ENCODE data around the gene DNHD1.

Gene DNHD1, protein sequence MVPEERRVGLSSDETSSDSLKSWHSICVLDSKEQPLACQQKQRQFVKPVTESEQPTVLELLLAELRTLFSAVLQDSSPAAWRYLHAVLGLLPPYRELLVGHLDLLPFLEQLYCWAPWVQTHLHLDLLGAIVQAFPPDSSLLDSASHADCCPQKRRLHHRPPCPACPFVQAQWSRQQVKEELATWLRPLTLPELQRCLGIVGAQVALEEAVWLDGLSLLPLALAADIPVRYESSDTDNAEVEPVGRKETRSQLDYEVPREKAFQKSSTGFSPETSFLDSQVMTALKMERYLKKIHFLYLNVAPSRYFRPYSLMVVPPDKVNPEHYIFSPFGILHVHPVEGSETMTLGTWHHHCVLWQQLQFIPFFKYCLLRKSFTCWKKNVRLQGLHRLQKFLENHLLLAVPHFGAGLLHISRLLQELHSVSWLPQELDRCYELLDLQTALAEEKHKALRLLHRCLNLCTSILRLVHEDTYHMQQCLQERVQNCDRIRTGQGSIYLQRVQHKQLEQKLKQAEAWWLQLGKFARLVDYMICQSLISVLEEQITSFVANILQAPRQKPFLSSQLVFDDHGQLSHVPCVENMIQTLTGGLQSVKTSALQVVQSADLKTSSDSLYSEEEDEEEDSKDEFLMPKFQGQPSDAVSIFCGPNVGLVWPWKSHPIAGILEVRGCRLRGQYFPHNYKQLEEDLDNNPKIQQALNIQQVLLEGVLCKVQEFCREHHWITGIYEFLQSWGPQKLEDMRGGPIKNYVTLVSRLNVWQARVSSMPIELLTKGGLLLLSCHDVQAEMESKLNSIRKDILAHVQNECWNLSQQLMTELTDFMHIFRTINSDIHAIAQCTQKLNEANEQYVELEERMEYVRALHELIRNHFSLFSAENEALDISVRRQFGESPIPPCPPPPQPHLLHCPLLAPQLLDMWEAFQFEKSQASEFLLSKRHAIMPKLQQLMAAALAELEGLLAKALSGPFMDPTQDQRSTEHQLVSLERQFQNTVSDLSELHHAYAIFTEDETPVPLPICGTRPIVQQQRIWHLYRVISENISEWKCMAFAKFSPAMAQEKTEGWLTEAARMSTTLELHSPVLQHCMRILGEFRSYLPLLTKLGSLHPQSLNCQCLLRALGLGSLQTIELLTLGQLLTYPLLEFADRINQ (N-terminal part only)

DNA sequence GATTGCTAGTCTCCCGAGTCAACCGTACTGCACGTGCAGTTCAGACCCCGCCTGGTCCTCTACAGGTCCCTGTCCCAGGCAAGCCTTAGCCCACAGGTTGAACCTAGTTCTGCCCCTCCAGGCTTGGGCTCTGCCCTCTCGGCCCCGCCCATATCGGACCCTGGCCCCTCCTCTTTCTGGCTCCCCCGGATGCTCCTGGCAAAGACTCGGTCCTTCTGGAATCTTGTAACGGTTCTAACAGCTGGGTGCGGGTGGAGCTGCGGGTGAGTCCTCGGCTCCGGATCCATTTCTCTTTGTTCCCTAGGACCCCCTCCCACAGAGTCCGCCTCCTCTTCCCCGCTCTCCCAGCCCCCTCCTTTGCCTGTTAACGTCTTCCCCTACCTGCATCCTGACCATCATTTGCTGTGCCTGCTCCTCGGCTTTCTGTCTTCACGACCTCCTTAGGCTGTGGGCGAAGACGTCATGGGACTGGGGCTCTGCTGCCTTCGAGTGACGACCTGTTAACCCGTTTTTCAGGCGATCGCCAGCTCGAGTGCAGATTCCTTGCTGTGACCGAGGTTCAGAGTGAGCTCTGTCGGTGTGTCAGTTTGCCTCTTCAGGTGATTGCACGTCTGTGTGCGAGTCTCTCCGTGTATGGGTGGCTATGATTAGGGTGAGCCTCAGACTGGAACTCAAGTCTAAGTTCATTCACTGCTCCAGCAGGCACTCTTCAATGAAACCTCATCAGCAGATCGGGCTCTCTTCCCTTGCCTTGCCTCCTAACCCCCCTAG, at the start of gene DNHD1:
DNHD1 (plus strand) TSS at position 212 of the 771 bp plus-strand sequence. CDS start 936 bp downstream, outside the sequence.
- no peak for DNase-seq (ENCODE audit: low spot score)

DNA sequence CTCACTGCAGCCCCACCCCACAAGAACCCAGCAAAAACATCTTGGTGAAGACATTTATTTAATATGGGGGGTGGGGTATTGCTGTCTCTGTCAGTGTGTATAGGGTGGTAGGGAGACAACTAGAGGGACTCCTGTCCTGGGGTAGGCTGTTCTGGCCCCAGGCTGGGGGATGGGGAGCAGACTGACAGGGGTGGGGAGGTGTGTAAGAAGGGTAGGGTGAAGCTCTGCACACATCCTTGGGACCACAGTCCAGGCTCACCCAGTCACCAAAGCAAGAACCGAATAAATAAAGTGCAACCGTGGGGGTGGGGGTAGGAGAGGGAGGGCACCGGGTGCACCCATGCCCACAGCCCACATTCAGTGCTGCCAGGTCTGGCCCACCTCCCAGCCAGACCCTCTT, 48.5 kb upstream of the DNHD1 start:
- DNase-seq (ENCODE audit: low spot score) = no peak

DNA sequence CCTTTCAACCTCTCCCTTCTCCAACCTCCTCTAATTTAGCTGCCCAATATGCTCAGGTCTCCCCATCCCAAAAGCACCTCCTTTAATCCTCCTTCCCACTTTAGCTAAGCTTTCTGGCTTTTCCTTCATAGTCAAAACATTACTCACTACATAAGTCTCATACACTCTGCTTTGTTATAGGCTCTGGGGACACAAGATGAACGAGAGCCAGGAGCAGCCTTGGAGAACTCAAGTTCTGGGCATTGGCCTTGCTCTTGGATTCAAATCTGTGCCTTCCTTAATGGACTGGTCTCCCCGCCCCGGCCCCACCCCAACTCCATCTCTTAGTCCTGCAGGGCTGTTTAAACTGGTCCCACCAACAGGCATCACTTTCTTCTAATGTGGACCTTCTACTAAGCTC, 44.9 kb upstream of the DNHD1 start:
- DNase-seq (ENCODE audit: low spot score) = no peak

DNA sequence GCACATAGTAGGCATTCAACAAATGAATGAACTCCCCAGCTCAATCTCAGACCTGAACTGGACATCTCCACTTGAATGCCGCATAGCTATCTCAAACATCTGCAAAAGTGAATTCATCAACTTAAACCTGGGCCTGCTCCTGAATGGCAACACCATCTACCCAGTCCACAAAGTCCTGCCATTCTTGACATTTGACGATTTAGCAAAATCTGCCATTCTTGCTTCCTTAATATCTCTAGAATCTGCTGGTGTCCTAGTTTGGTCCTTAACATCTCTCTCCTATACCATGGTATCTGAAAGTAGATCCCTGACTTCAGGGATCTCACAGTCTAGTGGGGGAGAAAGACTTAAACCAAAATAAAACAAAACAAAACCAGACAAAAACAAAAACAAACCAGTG, 43.9 kb upstream of the DNHD1 start:
- no peak for DNase-seq (ENCODE audit: low spot score)

DNA sequence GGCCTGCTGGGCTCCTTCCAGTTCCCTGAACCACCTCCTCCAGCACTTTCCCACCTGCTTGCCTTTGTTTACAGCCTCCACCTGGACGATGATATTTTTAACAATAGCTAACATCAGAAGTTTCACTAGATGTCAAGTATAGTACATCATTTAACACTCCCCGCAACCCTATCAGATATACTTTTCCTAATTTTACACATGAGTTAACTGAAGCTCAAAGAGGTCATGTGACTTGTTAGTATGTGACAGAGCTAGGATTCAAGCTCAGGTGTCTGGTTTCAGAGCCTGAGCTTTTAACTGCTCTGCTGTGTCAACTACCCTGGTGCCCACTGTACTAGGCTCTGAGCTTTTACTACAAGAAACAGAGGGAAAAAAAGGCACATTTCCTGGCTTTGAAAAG, 42.0 kb upstream of the DNHD1 start:
- no peak for DNase-seq (ENCODE audit: low spot score)

DNA sequence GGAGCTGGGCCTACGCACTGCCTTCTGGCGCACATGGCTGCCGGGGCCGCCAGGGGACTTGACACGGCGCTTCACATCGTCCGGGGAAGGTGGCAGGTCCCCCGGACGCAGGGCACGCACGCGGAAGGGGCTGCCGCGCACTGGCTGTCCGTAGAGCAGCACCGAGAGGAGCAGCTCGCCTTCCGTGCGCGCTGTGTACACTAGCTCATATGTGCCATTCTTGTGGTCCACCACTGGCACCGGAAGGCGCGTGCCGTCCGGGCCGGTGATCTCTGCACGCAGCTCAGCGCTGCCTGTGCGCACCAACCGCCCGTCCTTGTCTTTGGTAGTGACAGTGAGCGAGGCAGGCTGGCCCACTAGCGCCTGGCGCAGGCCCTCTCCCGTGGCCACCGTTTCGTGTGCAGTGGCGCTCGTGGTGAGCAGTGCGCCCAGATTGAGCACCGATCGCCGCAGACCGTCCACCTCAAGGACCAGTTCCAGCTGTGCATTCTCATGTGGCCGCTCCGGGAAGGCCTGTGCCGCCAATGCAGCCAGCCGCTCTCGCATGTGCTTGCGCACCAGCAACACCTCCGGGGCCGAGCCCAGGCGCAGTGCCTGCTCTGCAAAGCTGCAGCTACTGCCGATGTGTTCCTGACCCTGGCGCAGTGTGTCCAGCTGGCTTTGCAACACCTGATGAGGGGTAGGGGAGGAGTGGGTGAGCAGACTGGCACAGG, 40.6 kb upstream of the DNHD1 start:
- DNase-seq (ENCODE audit: low spot score) = no peak

DNA sequence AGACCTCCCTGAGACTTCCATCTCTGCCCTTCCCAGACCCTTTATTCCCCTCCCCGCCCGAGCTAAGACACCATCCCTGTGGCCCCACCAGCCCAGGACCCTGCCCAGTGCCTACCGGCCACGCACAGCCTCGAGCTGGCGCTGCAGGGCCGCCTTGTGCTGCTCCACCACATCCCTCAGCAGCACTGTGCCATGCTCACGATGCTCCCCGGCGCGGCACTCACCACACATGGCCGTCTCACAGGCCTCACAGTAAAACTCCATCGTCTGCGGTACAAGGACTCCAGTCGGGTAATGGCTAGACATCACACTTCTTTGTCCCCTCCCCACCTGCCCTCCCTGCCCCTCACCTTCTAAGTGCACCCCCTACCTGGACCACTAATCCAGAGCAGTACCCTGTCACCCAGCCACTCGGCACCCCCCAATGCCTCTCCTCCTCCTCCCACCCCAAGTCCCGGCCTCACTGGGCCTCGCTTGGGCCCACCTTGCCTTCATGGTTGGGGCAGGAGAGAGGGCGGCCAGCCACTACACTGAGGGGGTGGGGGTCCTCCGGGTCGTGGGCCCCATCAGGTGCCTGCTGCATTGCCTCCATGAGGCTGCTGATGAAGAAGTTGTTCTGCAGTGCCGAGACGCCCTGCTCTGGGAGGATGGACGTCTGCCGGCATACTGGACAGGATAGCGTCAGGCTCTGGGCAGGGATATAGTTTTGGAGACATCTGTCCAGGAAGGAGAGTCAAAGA, 39.3 kb upstream of the DNHD1 start:
- no peak for DNase-seq (ENCODE audit: low spot score)

DNA sequence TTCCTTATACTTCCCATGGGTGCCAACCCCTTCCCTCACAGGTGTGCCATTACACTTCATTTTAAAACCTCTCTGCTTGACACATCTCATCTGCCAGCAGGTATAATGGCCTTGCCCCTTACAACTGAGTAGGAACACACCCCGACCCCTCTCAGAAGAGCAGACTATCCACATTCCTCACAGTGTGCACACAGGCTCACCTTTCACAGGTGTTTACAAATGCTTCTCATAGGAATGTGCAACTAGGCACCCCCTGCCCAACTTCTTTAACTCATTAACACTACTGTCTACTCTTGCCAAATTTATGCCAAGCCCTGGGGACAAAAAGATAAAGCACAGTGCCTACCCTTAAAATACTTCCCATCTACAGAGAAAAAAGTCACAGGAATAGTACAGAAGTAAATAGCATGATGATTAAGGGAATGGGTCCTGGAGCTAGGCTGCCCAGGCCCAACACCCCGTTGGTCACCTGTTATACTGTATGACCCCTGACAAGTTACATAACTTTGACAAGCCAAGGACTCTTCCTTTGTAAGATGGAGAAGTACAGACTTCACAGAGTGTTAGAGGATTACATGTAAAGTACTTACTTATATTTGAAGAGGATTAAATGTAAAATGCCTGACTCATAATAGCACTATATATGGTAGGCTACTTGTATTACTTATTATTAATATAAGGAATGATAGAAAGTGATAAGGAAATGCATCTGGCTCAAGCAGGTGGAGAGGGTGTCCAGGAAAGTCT, 38.6 kb upstream of the DNHD1 start:
- DNase-seq (ENCODE audit: low spot score) = no peak

DNA sequence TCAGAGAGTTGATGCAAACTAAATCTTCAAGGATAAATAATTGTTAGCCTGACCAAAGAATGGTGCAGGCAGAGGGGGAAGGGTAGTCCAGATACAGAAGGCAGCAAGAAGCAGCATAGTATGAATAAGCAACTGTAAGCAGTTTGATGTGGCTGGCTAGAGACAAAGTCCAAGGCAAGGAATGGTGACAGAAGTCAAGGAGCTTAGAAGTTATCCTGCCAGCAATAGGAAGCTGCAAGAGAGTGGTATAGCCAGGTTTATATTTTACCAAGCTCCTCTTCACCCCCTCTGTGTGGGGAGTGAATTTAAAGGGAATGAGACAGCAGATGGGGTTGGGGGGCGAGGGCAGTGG, 38.0 kb upstream of the DNHD1 start:
- DNase-seq (ENCODE audit: low spot score) = no peak

DNA sequence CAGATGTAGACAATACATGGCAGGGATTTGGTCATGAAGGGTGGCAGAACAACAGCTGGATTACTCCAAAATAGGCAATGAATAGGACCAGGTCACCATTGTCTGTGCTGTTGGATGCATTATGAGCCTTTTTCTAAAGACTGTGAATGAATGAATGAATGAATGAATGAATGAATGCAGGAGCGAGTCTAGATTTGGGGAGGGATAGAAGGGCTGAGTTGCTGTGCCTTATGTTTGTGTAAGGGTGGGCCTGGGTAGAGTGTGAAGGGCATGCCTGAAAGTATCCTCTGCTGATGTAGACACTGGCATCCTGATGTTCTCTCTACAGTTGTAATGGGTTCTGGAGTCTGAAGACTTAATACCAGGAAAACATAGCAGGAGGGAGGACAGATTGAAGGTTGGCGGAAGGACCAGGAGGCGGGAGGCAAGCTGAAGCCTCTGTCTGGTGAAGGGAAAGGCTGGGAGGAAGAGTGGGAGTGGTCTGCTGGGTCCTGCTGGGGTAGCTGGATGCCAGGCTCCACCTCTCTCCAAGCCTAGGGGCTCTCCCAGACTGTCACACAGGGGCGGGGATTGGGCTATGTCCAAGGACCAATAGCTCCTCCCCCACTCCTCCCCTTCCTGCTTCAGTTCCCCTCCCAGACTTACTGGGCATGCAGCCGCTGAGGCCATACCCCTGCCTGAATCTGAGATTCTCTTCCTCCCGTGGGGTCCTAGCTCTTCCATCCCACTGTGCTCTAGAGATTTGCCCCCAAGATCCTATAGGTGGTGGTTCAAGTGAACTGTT, 28.2 kb upstream of the DNHD1 start:
- no peak for DNase-seq (ENCODE audit: low spot score)

DNA sequence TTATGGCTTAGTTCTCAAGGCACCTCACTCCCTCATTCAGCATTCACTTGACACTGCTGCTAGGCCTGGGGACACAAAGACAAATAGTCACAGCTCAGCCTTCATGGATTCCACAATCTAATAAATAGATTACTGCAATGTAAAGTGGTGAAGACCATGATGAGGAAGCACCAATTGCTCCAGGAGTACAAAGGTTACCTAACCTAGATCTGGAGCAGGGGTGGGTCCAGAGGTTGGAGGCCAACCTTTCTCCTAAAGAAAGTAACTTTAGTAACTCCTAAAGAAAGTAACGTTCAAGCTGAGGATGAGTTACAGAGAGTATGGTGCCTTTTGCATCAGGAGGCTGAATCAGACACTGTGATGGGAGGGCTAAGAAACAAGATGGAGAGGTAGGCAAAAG, 27.5 kb upstream of the DNHD1 start:
- no peak for DNase-seq (ENCODE audit: low spot score)

DNA sequence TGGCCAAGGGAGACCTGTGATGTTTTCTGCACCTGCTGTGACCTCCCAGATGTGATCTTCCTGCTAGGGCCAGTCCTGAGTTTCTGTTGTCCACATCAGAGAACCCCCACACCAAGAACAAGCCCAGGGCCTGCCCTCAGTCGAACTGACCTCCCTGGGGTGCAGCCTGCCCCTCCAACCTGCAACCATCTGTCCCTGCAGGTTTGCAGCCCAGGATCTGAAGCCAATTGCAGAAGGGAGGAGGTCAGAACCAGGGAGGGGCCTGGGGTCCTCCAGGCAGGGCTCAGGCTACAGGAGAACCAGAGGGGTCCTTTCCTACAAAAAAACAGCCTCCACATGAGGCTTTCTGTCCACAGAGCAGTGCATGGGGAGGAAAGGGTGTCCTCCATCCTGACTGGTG, 24.1 kb upstream of the DNHD1 start:
- no peak for DNase-seq (ENCODE audit: low spot score)

DNA sequence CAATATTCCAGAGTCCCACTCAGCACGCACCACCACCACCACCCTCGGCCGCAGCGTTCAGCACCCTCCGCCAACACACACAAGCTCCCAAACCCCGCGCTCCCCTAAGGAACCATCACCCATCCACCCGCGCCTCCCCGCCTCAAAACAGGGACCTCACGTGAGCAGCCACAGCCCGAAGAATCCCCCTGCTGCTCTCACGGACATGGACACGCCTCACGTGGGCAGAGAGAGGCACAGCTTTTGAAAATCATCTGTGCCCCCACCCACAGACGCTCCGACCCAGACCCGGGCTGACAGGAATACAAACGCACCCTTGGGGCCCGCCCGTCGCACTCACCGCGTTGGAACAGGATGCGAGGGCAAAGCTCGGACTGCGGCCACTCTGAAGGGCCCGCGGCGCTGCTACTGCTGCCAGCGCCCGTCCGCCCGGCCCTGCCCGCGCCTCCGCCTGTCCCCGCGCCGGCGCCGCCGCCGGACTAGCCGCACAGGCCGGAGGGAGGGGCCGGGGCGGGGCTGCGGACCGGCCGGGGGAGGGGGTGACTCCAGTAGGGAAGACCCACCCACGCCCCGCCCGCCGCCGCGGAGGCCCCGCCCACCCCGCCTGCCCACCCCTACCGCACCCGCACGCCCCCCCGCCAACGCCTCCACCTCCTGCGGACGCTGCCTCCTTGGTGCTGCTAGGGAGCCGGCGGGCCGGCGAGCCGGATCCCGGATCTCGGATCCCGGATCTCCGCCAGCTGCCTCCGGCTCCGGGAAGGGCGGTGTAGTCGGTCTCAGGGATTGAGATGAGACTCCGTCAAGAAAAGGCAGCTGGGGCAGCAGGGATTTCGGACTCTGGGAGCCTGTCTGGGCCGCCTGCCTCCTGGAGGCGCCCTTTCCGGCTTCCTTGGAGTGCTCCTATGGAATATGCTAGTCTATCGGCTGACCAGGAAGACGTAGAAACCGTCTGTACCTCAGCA, 23.3 kb upstream of the DNHD1 start, which contains the start of gene TRIM3:
TRIM3 (minus strand) TSS at position 491 of the 962 bp plus-strand sequence. CDS start 8,246 bp downstream, outside the sequence.
- peak; percentile 48 for DNase-seq (ENCODE audit: low spot score)

DNA sequence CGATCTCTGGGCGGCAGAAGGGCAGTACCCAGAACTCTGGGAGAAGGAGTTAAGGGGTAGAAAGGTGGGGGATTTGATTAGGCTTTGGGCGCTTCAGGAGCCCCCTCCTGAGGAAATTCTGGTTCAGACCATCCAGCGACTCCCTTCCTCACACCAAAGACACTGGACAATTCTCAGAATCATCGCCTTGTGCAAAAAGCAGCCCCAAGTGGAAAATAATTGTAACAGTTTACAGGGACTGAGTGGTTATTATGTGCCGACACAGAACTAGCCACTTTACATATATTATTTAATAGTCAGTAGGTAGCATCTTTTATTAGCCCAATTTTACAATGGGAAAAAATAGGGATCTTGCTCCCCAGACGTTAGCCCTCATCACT, 22.7 kb upstream of the DNHD1 start:
- DNase-seq (ENCODE audit: low spot score) = no peak

DNA sequence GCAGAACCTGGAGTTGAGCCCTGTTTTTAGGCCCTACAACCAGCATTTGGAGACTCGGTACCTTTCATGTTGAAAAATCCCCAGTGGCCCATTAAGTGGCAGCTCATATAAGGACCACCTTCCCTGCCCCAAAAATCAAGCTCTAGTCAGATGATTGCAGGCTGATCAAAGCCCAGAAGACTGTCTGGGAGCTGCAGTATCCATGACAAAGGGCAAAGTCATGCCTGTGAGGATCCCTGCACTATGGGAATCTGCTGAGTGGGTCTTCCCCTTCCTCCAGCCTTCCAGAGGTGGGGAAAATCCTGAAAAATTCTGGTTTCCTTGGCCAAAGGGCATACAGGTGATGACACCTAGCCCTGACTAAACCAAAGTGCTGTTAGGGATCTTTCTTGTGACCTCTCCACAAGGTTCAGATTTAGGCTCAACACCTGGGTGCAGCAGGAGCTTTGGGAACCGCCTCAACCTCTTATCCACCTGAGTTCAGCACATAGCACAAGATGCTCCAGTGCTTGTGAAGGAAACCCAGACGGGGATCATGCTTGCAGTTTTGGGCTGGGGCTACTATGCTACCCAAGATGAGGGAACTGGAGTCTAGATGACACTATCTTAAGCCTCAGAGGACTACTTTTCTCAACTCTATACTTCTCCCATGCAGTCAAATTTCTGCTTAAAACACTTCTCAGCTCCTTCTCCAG, 22.1 kb upstream of the DNHD1 start:
- no peak for DNase-seq (ENCODE audit: low spot score)

DNA sequence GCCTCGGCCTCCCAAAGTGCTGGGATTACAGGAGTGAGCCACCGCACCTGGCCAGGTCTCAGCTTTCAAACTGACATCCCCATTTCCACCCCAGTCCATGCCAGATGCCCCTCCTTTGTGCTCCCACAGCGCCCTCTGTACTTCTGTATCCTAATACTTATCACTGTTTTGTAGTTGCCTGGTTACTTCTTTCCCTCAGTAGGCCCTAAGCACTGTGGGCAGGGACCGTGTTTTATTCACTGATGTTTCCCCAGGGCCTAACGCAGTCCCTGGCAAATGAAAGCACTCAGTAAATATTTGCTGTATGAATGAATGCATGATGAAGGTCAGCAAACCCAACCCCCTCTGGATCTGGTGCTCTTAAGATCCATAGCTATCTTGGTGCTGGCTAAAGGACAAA, 21.1 kb upstream of the DNHD1 start:
- no peak for DNase-seq (ENCODE audit: low spot score)

DNA sequence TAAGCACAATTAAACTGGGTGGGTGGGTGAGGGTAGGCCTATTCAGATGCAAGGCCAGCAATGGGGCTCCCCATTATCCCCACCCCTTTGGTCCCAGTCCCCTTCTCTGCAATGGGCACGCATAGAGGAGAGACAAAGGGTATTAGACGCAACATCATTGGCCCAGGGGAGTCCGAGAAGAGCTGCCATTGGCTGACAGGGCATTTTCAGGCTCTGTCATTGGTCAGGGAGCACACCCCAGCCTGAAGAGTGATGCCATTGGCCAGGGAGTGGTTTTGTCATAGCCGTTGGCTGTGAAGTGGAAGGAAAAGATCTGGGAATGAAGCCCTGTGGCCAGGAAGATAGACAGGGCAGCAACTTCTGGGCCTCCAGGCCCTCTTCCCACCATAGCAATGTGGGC, 20.5 kb upstream of the DNHD1 start:
- DNase-seq (ENCODE audit: low spot score) = no peak
